RKO (cell line): ENCODE results near the gene PER2.

Experiments
- DNase-seq: peaks from one replicate; pipeline ENCODE4 v3.0.0-alpha.2; 2016; ENCODE audit warnings: low spot score

The PER2 gene

DNA sequence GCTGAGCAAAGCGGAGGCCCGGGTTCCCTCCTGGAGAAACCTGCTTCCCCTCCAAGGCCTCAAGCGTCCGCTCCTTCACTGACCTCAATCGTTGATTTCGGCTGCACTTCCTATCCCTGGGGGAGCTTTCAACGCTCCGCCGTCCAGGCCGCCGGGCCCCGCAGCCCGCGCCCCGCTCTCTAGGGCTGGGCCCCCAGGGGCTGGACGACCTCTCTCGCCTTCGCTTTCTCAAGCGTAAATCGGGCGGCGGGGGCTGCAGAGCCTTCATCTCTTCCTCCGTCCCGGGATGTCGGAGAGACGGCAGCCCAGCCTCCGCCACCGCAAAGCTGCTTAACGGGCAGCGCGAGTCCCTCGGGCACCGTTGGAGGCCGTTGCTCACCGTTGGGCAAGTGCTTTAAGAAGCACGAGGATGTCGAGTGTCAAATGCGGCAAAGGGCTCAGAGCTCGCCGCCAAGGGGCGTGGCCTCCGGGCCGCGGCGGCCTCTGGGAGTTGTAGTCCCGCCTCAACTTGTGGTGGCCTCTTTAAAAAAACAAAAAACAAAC is 57.1 kb downstream of the PER2 start:
- DNase-seq: no peak

DNA sequence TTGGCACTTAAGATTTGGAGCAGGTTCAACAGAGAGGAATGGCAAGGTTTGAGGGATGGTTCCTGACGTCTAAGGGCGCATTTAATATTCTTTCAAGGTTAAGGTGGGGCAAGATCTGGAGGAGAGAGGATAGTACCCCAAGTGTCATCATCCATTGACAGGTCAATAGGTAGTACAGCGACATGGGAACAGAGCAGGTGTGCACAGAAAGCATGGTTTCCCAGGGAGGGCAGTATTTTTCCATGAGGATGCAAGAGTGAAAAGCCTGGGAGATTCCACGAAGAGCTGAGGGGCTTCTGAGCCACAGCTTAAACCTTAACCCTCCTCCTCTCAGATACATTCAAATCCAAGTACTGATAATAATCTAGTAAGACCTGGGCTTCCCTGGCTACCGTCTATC is 57.7 kb downstream of the PER2 start:
- DNase-seq: no peak

DNA sequence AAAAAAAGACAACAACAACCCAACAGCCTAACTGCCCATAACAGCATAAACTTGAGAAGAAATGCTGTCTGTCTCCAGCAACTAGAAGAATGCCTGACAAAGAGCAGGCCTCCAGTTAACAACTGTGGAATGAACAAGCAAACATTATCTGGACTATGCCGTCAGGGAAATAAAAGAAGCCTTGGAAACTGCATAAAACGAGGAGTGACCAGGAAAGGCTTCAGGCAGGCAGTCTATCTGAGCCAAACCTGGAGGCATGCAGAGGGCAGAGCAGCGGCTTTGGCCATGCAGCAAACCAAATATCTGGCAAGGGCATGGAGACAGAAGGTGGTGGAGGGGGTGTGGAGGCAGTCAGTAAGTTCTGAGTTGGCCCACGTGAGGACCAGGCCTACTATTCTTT is 59.7 kb downstream of the PER2 start:
- DNase-seq: no peak

DNA sequence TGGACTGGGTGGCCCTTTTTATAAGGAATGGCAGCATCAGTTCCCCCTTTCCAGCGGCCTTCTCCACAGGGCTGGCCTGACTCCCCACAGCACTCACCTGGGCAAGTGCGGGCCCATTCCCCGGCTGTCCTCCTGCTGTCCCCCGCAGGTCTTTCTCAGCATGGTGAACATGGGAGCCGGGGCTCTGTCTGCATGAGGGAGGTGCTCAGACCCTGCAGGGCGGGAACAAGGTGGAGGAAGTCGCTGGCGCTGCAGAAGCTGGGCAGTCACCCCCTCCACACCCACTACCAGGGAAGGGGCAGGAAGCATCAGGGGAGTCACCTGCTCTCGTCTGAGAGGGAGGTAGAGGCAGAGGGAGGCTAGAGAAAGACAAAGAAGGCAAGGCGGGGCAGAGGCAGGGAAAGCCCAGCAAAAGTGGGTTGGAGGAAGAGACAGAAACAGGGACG is 60.8 kb downstream of the PER2 start:
- DNase-seq: no peak

DNA sequence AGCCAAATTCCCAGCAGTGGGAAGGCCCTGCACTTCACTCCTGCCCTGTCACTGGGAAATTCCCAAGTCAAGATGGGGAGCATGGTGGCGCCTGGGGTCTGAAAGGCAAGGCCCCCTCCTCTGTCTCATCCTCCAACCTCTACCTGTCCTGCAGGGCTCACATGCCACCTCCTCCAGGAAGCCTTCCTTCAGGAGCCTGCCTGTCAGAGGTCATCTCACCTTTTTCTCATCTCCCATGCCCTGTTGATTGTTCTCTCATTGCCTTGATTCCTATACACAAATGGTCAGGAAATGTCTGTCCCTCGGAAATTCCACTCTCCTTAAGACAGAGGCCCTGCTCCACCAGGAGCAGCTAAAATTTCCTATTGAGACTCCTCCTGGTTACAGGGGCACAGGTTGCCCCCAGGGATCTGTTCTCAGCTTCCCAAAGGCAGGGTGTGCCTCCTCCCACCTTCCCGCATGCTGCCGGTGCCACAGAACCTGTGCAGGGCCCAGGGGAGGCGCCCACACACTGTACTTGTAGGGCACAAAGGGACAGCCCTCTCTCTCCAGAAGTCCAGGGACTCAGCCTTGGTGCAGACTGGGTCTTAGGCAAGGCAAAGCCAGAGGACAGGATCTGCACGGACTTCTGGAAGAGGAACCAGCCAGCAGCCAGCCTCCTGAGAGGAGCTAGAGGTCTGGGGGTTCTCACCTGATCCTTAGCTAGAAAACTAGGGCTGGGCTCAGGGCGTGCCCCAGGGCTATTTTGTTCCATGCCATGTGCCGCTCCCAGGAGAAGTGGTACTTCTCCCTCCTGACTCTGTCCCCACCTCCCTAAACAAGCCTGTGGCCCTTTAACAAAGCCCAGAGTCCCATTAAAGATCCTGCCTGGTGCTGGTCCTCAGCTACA is 61.5 kb downstream of the PER2 start:
- DNase-seq: no peak

DNA sequence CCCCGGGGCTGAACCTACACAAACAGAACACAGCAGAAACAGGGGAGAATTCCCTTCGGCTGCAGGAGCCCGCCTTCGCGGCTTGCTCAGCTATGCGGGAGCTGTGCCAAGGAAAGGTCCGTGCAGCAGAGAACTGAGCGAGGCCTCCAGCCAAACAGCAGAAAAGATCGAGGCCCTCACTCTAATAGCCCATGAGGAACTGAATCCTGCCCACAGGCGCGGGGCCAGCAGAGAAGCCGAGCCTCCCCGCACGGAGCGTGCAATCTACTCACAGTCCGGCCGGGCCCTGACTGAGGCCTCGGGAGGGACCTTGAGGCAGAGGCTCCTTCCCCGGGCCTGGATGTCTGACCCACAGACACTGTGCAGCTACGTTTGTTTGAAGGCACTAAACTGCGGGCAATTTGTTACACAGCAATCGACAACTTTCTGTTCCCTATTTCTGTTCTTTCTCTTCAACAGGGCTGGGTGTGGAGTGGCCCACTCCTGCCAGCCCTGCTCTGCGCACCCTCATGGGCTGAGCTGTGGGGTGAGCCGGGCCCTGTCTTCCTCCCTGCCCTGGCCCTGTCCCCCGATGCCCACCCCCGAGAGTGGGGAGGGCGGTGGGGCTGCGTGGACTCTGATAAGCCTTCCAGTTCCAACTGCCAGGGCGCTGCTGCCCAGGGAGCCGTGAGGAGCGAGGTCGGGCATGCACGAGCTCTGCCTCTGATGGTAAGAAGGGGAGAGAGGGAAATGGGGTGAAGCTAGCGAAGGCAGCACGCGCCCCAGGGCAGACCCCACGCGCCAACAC is 62.3 kb downstream of the PER2 start:
- DNase-seq: no peak

DNA sequence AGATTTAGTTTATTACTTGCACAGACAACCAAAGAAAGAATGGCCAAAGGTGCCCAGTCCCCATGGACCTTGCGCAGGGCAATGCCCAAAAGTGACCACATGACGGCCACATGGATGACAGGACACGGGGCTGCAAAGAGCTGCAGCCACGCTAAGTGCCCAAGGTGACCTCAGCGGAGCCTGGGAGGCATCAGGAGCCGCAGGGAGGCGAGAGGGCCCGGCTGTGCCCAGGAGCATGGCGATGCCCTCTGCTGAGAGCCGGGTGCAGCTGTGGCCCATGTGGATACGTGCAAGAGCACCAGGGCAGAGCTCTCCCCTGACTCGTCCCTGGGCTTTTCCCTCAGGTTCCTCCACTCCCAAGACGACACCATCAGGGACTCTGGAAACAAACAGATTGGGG is 63.3 kb downstream of the PER2 start:
- DNase-seq: no peak

DNA sequence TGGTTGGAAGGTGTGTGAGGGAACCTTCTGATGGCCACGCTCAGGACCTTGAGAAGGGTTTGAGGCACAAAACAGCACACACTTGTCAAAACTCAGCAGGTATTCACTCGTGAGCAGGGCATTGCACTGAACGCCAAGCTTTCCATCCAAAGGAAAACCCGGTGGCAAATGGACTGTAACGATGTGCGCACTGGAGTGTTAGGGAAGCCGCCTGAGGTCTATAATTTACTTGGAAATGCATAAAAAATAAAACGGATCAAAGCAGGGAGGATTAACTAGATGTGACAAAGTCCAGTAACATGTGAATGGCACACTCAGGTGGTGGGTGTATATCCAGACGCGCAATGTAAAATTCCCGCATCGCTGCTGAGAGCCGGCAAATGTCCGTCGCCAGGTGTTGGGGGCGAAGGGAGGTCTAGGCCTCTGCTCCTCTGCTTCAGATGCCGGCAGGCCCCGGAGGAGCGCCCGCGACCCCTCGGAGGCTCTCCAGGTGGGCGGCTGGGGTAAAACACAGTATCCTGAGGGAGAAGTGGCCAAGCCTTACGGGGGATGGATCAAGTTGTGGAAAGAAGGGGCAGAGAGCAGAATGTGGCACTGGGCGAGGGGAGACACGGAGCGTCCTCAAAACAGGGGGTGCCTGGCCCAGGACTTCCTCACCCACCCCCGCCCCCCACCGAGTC is 63.9 kb downstream of the PER2 start:
- DNase-seq: no peak

DNA sequence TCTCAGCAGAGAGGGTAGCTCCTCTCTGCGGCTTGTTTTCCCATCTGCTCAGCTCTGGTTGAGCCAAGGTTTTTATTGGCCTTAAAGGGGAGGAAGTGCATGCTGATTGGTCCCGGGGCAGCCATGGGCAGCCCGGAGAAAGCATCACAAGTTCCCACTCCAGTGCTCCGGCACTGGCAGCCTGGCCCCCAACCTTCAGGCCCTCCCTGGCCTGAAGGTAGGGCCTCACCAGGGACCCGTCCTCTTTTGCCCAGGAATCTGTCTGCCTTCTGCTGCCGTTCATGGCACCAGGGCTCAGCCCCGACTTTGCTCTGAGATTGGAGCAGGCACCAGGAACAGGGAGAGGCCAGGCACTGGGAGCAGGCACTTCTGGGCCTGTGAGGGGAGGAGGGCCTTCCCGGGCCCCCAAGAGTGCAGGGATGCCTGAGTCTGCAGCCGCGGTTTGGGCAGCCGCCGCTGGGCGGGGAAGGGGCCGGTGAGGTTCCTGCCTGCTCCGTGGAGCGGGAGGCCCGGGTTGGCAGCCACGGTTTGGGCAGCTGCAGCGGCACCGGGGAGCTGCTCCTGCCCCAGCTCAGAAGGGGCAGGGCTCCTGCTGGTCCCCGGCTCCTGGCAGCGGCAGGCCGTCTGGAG is 67.4 kb downstream of the PER2 start:
- no peak for DNase-seq

DNA sequence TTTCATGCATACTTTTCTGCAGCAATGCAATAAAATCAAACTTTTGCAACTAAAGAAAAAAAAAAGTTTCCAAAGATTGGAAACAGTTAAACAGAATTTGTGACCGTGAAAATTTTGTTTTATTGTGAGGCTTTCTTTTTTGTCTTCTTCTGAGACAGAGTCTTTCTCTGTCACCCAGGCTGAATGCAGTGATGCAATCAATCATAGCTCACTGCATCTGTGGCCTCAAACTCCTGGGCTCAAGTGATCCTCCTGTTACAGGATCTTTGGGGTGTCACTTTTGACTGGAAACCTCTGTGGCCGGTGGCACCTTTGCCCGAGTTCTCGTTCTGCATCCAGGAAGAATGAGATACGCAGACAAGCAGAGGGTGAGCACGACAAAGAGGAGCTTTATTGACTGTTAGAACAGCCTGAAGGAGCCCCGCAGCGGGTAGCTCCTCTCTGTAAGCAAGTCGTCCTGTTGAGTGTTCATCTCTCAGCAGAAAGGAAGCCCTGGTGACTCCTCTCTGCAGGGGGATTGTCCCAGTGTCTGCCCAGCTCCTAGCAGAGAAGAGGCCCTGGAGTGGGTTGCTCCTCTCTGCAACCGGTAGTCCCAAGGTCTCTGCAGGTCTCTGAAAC is 68.0 kb downstream of the PER2 start:
- DNase-seq: no peak

DNA sequence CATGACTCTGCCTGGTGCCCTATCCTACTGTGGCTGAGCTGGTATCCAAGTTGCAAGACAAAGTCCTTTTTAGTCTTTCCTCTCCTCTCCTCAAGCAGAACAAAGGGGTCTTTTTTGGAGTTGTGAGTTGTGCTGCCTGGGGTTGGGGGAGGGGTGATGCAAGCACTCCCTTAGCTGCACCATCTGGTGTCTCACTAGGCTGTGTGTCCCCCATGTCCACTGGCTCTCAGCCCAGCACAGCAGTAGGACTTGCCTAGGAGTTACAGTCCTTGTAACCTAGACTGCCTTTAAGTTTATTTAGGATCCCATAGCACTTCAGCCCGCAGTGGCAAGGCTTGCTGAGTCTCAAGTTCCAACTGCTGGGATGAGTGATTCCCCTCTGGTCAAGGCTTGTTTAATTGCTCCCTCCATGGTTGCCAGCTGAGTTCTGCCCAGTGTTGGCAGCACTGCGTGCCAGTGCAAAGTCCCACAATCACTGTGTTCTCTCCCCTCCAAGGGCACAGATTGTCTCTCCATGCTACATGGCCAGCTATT is 71.7 kb downstream of the PER2 start:
- DNase-seq: no peak

DNA sequence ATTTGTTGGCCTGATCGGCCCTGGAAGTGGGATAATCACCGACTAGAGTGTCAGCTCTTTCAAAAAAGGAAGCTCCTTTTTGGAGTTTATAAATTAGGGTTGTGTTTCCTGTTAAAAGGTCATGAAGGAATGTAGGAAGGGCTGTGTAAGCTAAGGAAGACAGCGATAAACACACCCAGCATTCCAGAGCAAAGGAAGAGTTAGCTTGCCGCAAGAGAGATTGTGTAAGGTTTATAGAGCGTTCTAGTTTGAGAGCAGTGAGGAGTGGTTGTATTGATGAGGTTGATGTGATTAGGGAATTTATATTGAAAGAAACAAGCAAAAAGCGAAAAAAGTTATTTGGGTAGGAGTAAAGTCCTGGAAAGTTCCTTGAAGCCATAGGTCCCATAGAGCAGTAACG is 81.4 kb downstream of the PER2 start:
- no peak for DNase-seq

DNA sequence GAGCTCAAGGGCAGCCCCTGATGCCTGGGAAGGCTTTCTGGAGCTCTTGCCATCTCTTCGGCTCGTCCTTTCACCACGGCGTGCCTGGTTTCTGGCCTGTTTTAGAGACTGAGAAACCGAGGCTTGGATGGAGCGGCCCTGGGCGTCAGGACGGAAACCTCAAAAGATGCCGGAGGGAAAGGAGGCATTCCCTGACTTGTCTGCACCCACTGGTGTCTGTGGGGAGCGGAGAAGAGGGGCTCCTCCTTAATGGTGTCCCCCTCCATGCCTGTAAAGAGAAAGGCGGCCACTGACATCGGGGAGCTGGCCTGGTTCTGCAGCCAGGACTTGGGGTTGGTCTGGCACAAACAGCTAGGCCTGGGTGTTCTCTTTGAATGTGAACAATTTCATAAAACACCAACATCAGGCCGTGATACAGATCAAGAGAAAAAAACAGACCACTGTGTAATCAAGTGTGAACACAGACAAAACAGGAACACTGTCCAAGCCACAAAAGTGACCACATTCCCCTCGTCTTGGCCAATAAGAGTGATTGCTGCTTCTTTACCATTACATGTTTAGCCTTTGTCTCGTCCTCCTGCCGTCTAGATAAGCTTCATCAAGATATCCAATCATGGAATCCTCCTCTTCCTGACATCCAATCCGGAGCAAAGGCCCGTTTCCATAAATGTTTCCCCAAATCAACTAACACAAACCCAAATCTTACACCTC is 84.3 kb downstream of the PER2 start:
- no peak for DNase-seq

DNA sequence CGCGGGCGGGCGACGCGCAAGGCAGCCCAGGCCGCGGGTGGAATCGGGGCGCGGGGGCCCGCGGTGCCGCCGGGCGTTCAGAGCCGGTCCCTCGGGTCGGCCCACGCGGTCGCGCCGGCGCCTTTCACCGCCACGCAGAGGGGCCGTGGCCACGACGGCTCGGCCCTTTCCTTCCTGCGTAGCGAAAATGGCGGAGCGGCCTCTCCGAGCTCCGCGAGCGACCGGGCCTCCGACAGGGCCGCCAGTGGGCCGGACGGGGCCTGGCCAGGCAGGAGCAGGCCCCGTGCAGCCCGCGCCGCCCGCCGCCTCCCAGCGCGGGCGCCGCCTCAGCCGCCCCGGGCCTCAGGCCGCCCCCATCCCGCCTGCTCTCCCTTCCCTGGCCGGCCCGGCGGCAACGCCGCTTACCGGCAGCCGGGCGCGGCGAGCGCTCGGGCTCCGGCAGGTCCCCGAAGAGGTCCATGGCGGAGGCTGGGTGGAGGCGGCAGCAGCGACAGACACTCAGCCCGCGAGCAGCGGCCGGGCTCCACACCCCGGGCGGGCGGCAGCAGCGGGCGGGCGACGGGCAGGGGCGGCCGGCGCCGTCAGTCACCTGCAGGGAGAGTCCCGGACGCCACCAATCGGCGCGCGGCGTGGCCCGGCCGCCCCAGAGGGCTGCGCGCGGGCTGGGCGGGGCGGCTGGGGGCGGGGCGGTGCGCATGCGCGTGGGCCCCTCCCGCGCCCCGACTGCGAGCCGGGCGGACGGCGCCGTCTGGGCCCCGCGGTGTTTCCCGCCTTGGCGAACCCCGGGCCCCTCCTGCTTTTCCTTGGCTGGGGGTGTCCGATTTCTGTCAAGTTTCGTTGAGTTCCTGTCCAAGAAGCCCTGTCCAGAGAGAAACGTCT is 85.1 kb downstream of the PER2 start, which contains the start of gene ILKAP:
ILKAP (minus strand) TSS at position 602 of the 879 bp plus-strand sequence; CDS start at position 460, 142 bp downstream.
- DNase-seq: peak; percentile 88

DNA sequence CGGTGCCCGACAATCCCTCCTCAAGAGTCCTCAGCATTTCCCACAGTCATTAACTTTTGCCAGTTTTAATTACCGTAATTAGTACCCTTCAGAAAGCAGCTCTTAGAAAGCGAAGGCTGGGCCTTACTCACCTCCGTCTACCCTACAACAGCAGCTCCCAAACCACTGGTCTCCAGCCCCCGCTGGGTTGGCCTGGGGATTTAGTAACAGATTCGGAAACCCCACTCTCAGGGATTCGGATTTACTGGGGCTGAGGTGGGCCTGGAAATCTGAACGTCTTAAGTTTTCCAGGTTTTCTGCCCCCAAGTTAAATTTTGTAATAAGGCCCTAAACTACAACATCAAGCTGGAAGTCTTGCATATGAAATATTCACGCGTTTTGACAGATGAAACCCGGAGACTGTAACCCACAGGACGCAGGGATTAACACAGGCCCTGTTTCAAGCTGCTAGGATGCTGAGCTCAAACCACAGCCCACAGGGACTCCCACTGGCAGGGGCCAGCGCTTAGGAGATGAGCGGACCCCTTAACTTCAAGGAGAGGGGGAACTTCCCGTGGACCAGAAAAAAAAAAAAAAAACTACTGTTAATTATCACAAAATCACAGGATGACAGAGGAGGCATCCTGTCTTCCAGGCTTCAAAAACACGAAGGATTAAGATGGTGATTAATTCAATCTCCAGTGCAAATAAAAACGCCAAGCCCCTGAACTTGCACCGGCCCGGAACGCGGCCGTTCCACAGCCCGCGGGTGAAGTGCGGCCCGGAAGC is 85.9 kb downstream of the PER2 start:
- DNase-seq: peak; percentile 45
